Astrocyte of the cerebellum (primary cell): ENCODE results near the gene SGCD.

Experiments
- DNase-seq: peaks from one replicate; pipeline ENCODE4 v3.0.0-alpha.2; 2011; ENCODE audit warnings: low read depth
- H3K4me3 ChIP-seq: 2 replicates; pipeline ENCODE4 v1.5.1; 2011; ENCODE audit warnings: mild to moderate bottlenecking, low read depth, low read length, moderate library complexity
- in situ Hi-C: cut with HindIII; loops from 2 replicates; pipeline ENCODE4 v1.10.0; 2017; ENCODE audit warnings: low sequenced_read_pairs
- TF ChIP-seq, protein P1 (sequence below): IDR thresholded peaks from 2 replicates; pipeline ENCODE4 v1.5.1; 2012; ENCODE audit warnings: low read length, low read depth, moderate library complexity, mild to moderate bottlenecking; ENCODE audit errors: missing control alignments

The SGCD gene

DNA sequence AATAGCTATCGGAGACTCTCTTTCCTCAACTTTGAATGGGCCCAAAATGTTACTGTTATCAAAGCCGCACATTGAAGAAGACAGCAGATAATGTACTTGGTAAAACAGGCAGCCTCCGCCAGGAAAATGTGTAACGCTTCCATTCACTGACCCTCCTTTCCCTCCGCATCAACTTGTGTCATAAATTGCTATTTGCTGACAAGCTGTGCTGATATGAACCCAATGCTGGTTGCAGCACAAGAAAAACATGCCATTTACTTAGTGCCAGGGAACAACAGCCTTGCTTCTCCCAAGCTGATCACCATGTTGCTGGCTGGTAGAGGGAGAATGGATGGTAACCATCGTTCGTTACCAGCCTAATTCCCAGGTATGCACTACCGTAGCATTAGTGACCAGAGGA, 360.6 kb downstream of the SGCD start:
- TF ChIP-seq, protein P1, sequence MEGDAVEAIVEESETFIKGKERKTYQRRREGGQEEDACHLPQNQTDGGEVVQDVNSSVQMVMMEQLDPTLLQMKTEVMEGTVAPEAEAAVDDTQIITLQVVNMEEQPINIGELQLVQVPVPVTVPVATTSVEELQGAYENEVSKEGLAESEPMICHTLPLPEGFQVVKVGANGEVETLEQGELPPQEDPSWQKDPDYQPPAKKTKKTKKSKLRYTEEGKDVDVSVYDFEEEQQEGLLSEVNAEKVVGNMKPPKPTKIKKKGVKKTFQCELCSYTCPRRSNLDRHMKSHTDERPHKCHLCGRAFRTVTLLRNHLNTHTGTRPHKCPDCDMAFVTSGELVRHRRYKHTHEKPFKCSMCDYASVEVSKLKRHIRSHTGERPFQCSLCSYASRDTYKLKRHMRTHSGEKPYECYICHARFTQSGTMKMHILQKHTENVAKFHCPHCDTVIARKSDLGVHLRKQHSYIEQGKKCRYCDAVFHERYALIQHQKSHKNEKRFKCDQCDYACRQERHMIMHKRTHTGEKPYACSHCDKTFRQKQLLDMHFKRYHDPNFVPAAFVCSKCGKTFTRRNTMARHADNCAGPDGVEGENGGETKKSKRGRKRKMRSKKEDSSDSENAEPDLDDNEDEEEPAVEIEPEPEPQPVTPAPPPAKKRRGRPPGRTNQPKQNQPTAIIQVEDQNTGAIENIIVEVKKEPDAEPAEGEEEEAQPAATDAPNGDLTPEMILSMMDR, result no peak
- no peak overlapping the region for H3K4me3 ChIP-seq
- in situ Hi-C loops, result no loop called here
- no peak for DNase-seq

DNA sequence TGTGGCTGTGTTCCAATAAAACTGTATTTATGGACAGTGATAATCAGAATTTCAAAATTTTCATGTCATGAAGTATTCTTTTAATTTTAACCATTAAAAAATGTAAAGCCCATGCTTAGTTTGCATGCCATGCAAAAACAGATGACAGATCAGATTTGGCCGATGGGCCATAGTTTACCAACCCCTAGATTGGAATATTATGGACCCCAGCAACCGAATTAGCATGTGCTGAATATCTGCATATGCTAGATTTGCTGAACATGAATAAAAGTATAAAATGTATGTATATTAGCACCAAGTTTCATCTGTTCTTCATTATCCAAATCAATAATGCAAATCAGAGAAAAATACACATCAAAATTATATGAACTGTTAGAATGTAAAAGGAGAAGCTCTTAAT, 364.6 kb downstream of the SGCD start:
- H3K4me3 ChIP-seq, result no peak overlapping the region
- TF ChIP-seq, protein P1, result no peak
- DNase-seq, result no peak
- in situ Hi-C loops, result no loop called here

DNA sequence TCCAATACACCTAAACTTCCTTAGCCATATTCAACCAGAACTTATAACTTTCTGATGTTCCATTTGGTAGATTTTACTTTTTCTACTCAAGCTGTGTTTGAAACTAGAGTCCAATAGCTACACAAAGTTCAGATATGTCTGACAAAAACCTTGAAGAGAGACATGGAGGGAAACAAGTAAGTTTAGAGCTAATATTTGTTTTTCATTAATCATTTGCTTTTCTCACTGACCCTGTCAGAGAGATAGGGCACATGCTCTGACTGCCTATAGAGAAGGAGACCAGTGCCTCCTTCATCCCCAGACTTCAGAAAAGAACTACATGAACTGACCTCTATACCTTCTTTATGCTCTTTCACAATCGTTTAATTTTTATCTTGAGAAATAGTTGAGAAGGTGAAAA, 366.1 kb downstream of the SGCD start:
- TF ChIP-seq, protein P1, result no peak
- in situ Hi-C loops, result no loop called here
- H3K4me3 ChIP-seq, result no peak overlapping the region
- no peak for DNase-seq

DNA sequence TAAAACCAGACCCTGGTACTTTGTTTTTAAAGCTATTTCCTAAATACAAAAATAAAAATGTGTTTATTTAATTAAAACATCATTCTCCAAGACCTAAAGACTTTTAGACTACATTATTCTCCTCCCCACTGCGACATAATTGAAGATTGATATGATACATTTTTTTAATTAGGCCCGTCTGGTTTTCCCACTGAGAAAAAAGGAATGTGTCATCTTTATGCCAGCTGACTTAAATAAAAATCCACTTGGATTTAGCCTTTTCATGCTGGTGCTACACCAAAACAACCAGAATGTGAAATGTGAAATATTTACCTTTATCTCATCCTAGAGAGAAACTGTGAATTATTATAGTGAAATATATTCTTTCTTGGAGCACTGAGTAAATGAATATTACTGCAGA, 367.6 kb downstream of the SGCD start:
- no peak overlapping the region for H3K4me3 ChIP-seq
- in situ Hi-C loops, result no loop called here
- TF ChIP-seq, protein P1, result no peak
- no peak for DNase-seq

DNA sequence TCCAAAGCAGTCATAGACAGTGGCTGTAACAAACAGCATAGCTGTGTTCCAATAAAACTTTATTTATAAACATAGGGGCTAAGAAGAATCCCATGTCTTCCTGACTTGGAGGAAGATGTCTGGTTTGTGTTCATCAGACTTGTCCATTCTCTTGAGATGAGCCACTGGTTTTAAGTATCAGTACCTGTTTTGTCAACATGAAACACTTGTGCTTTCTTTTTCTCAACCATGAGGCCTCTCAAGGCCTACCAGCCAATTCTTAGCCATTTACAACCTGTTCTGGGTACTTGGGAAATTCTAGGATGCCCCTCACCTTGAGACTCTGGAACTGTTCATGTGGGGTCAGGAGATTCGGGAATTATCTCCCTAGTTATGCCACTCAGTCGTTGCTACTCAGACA, 368.8 kb downstream of the SGCD start:
- in situ Hi-C loops, result no loop called here
- no peak overlapping the region for H3K4me3 ChIP-seq
- no peak for DNase-seq
- TF ChIP-seq, protein P1, result no peak

DNA sequence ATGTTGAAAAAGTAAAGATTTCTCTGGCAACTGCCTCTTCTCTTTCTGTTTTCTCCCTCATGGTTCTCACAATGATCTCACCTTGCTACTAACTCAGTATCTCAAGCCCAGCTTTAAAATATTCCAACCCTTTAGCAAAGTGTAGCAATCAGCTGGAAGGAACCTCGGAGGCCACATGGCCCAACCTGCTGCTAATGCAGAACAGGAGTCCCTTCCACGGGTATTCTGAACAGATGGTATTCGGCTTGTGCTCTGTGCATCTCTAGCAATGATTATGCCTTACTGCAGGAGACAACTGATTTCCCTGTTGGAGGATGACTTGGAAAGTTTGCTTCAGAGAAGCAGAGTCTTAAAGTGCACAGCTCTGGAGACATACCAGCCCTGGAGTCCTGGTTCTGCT, 371.4 kb downstream of the SGCD start:
- no peak for DNase-seq
- no peak overlapping the region for H3K4me3 ChIP-seq

More for the DNA sequence above, 371.4 kb downstream of the SGCD start:
- in situ Hi-C loops, result no loop called here
- TF ChIP-seq, protein P1, result no peak
